HAP-1 (cell line): ENCODE data around the gene HIPK4.
"Not testable (repeated sequence)": the region's sequence is repeated elsewhere in the genome, so short reads cannot be mapped to it uniquely, and the experiment has no call there.

Experiments used
- DNase-seq, 2 experiments: peaks; one replicate each; pipeline ENCODE4 v3.0.0-alpha.2; 2016 to 2020; ENCODE audit warnings: low spot score in 2 of 2
- H3K27me3 ChIP-seq: fragments of 250-450 bp; sonication (Bioruptor Pico); 2 replicates; pipeline ENCODE4 v1.5.1; 2020; ENCODE audit warnings: low read depth, mild to moderate bottlenecking, moderate library complexity
- H3K36me3 ChIP-seq: fragments of 250-450 bp; sonication (Bioruptor Pico); replicated peaks from 2 replicates; pipeline ENCODE4 v1.5.1; 2020; ENCODE audit warnings: mild to moderate bottlenecking
- H3K4me1 ChIP-seq: fragments of 250-450 bp; sonication (Bioruptor Pico); 2 replicates; pipeline ENCODE4 v1.5.1; 2020; ENCODE audit warnings: mild to moderate bottlenecking
- H3K4me3 ChIP-seq: fragments of 250-450 bp; sonication (Bioruptor Pico); 2 replicates; pipeline ENCODE4 v1.5.1; 2020; ENCODE audit warnings: mild to moderate bottlenecking, moderate library complexity
- H3K9me3 ChIP-seq: fragments of 250-450 bp; sonication (Bioruptor Pico); 2 replicates; pipeline ENCODE4 v1.5.1; 2020; ENCODE audit warnings: mild to moderate bottlenecking, moderate library complexity
- in situ Hi-C: fragments of 300-500 bp; cut with MboI; formaldehyde crosslinking; loops from 3 replicates; pipeline ENCODE4 v1.14.3; 2020; ENCODE audit warnings: low sequenced_read_pairs, inconsistent platforms, mixed read lengths

HIPK4 gene

GRCh38 chr19:40376286-40376862 is 13.6 kb downstream of the HIPK4 start:
- Histone ChIP-seq H3K4me1 (no peaks in the 10 kb centered on the region), H3K4me3 (no peak overlapping the region), H3K27me3 (no peaks in the 10 kb centered on the region), H3K36me3 (no peaks in the 10 kb centered on the region), H3K9me3 (no peaks in the 10 kb centered on the region)
- no peak for DNase-seq
- in situ Hi-C loops, result no loop called here

DNA sequence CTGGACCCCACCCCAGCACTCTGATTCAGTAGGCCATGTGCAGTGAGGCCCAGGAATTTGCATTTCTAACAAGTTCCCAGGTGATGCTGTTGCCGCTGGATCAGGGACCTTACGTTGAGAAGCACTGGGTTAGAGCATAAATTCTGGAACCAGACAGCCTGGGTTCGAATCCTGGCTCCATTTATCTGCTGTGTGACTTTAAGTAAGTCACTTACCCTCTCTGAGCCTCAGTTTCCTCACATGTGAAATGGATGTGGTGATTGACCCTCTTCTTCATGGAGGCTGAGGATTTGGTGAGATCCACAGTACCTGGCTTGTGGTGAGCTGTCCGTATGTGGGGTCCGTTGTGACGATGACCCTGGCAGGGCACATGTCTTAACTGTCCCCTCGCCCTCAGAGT is 15.9 kb downstream of the HIPK4 start:
- in situ Hi-C loops, result no loop called here
- no peak for DNase-seq
- Histone ChIP-seq H3K4me1 (no peaks in the 10 kb centered on the region), H3K9me3 (no peaks in the 10 kb centered on the region), H3K4me3 (no peak overlapping the region), H3K36me3 (no peaks in the 10 kb centered on the region), H3K27me3 (no peaks in the 10 kb centered on the region)

GRCh38 chr19:40371802-40372122 is 18.2 kb downstream of the HIPK4 start:
- H3K9me3 ChIP-seq, result no peaks in the 10 kb centered on the region
- no peak overlapping the region for H3K4me3 ChIP-seq
- H3K36me3 ChIP-seq, result no peaks in the 10 kb centered on the region; the same call in 1 of the 2 replicates
- DNase-seq, result no peak
- in situ Hi-C loops, result no loop called here
- no peaks in the 10 kb centered on the region for H3K27me3 ChIP-seq
- no peaks in the 10 kb centered on the region for H3K4me1 ChIP-seq

DNA sequence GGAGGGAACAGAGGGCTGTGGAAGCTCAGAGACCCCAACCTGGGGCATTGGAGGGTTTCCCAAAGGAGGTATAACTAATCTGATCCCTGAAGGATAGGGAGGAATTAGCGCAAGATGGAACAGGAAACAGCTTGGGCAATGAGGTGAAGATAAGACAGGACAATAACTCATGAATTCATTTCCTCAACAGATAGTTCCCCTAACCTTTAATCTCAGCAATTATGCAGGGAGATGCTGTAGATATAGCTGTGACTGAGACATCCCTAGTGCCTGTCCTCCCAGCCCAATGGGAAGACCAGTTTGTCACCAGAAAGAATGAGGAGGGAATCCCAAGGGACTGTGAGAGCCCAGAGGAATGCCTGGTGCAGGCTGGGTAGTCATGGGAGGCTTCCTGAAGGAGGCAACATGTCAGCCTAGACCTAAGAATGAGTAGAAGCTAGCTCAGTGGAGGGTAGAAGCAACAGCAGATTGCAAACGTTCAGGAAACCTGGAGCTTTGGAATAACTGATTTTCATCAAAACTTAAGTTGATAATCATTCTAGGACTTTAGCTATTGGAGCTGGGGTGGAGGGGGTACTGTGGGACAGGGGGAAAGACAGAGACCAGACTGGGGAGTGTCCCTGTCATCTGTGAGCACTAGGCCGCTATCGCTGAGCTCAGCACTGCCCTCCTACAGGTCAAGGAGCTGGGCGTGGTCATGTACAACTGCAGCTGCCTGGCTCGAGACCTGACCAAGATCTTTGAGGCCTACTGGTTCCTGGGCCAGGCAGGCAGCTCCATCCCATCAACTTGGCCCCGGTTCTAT is 18.8 kb downstream of the HIPK4 start:
- in situ Hi-C loops, result no loop called here
- H3K9me3 ChIP-seq, result no peaks in the 10 kb centered on the region
- no peak for DNase-seq
- no peaks in the 10 kb centered on the region for H3K27me3 ChIP-seq
- no peaks in the 10 kb centered on the region; the same call in 1 of the 2 replicates for H3K36me3 ChIP-seq
- H3K4me3 ChIP-seq, result no peak overlapping the region
- H3K4me1 ChIP-seq, result no peaks in the 10 kb centered on the region

DNA sequence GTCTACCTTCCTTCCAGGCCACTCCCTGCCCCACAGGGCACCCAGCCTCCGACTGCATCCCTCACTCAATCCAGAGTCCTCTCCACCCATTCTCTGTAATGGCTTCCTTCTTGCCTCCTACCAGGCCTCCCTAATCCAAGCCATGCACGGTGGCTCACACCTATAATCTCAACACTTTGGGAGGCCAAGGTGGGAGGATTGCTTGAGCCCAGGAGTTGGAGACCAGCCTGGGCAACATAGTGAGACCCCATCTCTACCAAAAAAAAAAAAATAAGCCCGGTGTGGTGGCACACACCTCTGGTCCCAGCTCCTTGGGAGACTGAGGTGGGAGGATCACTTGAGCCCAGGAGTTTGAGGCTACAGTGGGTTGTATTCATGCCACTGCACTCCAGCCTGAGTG is 19.7 kb downstream of the HIPK4 start:
- H3K9me3 ChIP-seq, DNase-seq, H3K4me3 ChIP-seq, H3K27me3 ChIP-seq, H3K36me3 ChIP-seq, H3K4me1 ChIP-seq, in situ Hi-C loops: not testable (repeated sequence)

DNA sequence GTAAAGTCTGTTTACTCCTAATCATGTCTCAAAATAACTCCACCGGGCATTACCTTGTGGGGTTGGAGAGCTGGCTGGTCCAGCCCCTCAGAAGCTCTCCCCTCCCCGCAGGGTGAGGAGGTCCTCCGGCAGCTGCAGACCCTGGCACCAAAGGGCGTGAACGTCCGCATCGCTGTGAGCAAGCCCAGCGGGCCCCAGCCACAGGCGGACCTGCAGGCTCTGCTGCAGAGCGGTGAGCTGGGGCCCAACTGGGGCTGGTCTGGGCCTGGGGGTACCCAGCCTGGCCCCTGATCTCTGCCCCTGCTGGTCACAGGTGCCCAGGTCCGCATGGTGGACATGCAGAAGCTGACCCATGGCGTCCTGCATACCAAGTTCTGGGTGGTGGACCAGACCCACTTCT is 20.2 kb downstream of the HIPK4 start:
- Histone ChIP-seq H3K36me3 (no peaks in the 10 kb centered on the region; the same call in 1 of the 2 replicates), H3K4me3 (no peak overlapping the region), H3K9me3 (no peaks in the 10 kb centered on the region), H3K4me1 (no peaks in the 10 kb centered on the region), H3K27me3 (no peaks in the 10 kb centered on the region)
- in situ Hi-C loops, result no loop called here
- no peak for DNase-seq

DNA sequence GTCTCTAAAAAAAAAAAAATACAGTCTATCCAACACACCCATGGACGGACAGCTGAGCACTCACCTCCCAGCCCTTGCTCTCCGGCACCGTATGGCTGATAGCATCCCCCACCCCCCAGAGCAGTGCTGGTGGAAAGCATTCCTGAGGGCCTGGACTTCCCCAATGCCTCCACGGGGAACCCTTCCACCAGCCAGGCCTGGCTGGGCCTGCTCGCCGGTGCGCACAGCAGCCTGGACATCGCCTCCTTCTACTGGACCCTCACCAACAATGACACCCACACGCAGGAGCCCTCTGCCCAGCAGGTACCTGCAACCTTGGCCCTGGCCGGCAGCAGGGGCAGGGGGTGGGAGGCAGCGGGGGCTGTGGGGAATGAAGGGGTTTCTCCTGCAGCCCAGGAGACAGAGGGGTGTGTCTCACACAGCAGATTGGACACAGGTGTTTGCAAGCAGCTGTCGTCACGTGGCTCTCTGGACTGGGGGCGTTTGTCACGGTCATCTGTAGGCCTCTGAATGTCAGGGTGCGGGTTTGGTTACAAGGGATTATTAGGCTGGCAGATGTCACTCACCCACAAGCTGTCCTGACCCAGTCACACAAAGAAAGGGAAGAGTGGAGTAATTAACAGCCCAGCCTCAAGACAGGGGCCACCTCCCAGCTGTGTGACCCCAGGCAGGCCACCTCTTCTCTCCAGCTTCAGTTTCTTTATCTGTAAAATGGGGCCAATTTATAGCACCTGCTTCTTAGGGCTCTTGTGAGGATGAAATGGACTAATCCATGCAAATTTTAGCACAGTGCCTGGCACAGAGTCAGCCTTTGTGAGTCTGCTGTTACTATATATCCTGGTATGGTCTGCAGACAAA is 22.2 kb downstream of the HIPK4 start:
- no peaks in the 10 kb centered on the region for H3K9me3 ChIP-seq
- no peak for DNase-seq
- no peaks in the 10 kb centered on the region; the same call in 1 of the 2 replicates for H3K36me3 ChIP-seq
- in situ Hi-C loops, result no loop called here
- no peak overlapping the region for H3K4me3 ChIP-seq
- H3K4me1 ChIP-seq, result no peaks in the 10 kb centered on the region
- H3K27me3 ChIP-seq, result no peaks in the 10 kb centered on the region

DNA sequence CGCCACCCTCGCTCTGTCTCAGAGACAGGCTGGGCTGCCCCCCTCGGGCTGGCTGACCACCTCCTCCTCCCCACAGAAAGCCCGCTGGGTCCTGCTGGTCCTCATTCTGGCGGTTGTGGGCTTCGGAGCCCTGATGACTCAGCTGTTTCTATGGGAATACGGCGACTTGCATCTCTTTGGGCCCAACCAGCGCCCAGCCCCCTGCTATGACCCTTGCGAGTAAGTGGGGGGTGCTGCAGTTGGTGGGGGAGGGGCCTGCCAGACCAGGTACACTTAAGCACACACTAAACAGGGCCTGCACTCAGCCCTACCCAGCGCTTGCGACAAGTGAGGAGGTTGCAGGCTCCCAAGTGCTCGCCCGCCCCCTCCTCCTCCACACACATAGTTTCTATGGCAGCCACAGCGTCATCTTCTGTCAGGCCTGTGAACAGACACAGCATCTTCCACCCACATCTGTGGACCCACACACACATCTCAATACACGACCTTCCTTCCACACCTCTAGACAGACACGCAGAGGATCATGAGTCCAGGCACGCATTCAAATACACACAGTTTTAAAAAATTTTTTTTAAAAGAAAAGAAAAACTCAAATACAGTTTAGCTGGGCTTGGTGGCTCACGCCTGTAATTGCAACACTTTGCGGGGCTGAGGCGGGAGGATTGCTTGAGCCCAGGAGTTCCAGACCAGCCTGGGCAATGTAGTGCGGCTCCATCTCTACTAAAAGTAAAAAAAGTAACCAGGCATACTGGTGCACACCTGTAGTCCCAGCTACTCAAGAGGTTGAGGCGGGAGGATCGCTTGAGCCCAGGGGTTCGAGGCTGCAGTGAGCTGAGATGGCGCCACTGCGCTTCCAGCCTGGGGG is 23.1 kb downstream of the HIPK4 start:
- Histone ChIP-seq H3K36me3 (no peaks in the 10 kb centered on the region; the same call in 1 of the 2 replicates), H3K9me3 (no peaks in the 10 kb centered on the region), H3K4me3 (no peak overlapping the region), H3K27me3 (no peaks in the 10 kb centered on the region), H3K4me1 (no peaks in the 10 kb centered on the region)
- DNase-seq, result no peak
- in situ Hi-C loops, result no loop called here

- H3K9me3 ChIP-seq, result no peaks in the 10 kb centered on the region
- no peaks in the 10 kb centered on the region for H3K4me1 ChIP-seq
- no peak overlapping the region for H3K4me3 ChIP-seq
- no peak for DNase-seq
- in situ Hi-C loops, result no loop called here
- H3K27me3 ChIP-seq, result no peaks in the 10 kb centered on the region
- no peaks in the 10 kb centered on the region; the same call in 1 of the 2 replicates for H3K36me3 ChIP-seq
These were observed 24.2 kb downstream of the HIPK4 start for GRCh38 chr19:40365613-40366401.

- Histone ChIP-seq H3K27me3 (no peaks in the 10 kb centered on the region), H3K4me1 (no peaks in the 10 kb centered on the region), H3K36me3 (no peaks in the 10 kb centered on the region; the same call in 1 of the 2 replicates), H3K9me3 (no peaks in the 10 kb centered on the region), H3K4me3 (no peak overlapping the region)
- in situ Hi-C loops, result no loop called here
- DNase-seq, result no peak
These were observed 25.0 kb downstream of the HIPK4 start for GRCh38 chr19:40365010-40365409.

DNA sequence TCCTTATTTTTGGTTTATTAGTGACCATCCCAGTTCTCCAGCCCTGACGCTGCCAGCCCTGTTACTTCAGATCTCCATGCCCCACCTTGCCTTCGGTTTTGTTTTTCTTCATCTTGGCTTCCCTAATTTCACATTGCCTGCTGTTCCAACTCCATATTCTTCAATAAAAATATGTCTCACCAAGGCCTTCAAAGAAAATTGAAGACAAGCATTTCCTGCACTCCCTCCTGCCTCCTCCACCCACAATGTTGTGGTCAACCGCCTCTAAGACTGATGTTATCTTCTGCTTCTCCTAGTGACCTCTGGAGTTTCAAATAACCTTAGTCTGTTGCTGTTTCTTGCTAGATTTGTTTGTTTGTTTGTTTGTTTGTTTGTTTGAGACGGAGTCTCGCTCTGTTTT is 26.9 kb downstream of the HIPK4 start:
- no peaks in the 10 kb centered on the region for H3K9me3 ChIP-seq
- H3K27me3 ChIP-seq, result no peaks in the 10 kb centered on the region
- no peaks in the 10 kb centered on the region for H3K4me1 ChIP-seq
- no peak overlapping the region for H3K4me3 ChIP-seq
- no peak for DNase-seq
- H3K36me3 ChIP-seq, result no peaks in the 10 kb centered on the region; the same call in 1 of the 2 replicates
- in situ Hi-C loops, result no loop called here

DNA sequence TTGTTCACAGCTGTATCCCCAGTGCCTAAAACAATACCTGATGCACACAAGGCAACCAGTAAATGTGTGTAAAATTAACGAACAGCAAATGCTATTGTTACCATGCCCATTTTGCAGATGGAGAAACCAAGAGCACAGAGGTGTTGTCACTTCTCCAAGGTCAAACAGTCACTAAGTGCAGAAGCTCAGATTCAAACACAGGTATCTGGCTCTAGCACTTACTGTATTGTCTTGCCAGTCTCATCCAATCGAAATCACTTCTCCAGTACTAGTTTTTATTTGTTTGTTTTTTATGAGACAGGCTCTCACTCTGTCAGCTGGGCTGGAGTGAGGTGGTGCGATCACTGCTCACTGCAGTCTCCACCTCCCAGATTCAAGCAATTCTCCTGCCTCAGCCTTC is 27.8 kb downstream of the HIPK4 start:
- Histone ChIP-seq H3K9me3 (no peaks in the 10 kb centered on the region), H3K4me1 (no peaks in the 10 kb centered on the region), H3K36me3 (no peaks in the 10 kb centered on the region; the same call in 1 of the 2 replicates), H3K27me3 (no peaks in the 10 kb centered on the region), H3K4me3 (no peak overlapping the region)
- in situ Hi-C loops, result no loop called here
- no peak for DNase-seq
